Measurements from ENCODE around the gene KCNJ8. TPM values are rescaled to one million over a fixed set of nuclear protein-coding genes. Genes with fewer than 3 reads are reported as not detected.

The KCNJ8 gene
- total RNA-seq, 2 donors from 2014 or later = 0.84 to 2.7 TPM

GRCh38 chr12:21715386-21715785, 59.1 kb downstream of the KCNJ8 start:
- H3K36me3 Mint-ChIP-seq (ENCODE audit: low read depth) = no peaks in the 10 kb centered on the region
- WGBS, 2 experiments (ENCODE audit: insufficient coverage in 1 of 2, insufficient read length in 1 of 2) = 68 to 73% methylated on average over 2 of the region's 2 CpGs

More at GRCh38 chr12:21715386-21715785, 59.1 kb downstream of the KCNJ8 start:
- no peaks in the 10 kb centered on the region for H3K36me3 ChIP-seq (ENCODE audit: control insufficient read depth, insufficient read depth, low read length)
- H3K27me3 Mint-ChIP-seq (ENCODE audit: insufficient read depth) = no peaks in the 10 kb centered on the region
- no peak overlapping the region for H3K27ac ChIP-seq (ENCODE audit: low read depth, low read length)
- no peak overlapping the region for H3K4me3 ChIP-seq (ENCODE audit: low read length)
- peaks cover 3% of the 10 kb centered on the region for H3K4me1 Mint-ChIP-seq
- H3K27ac Mint-ChIP-seq = no peak overlapping the region
- no peak for DNase-seq
- TF ChIP-seq CTCF (conservative IDR thresholded peaks at IDR 0.05) = no peak
- no peaks in the 10 kb centered on the region for H3K9me3 ChIP-seq (ENCODE audit: control insufficient read depth, low read length)
- H3K9me3 Mint-ChIP-seq = no peaks in the 10 kb centered on the region
- H3K27me3 ChIP-seq (ENCODE audit: control insufficient read depth, insufficient read depth, low read length, poor library complexity, severe bottlenecking) = no peaks in the 10 kb centered on the region
- no peak overlapping the region for H3K9ac ChIP-seq (ENCODE audit: extremely low read depth, low read length, poor library complexity, severe bottlenecking)
- H3K4me1 ChIP-seq (ENCODE audit: control insufficient read depth, insufficient read depth, low read length) = no peaks in the 10 kb centered on the region
- H3K4me3 Mint-ChIP-seq = no peak overlapping the region

Other genes starting within 250 kb of the KCNJ8 start
- under 1 TPM; 0.38 to 0.48 TPM for gene SPX, start 248.4 kb downstream of the KCNJ8 start, total RNA-seq
- not detected for gene GYS2, start 169.9 kb downstream of the KCNJ8 start, total RNA-seq
- 1,000 to 10,000 TPM in 1 of 2 donors, 100 to 1,000 TPM in 1; 917 to 1,694 TPM for gene LDHB, start 116.9 kb downstream of the KCNJ8 start, total RNA-seq
- gene ABCC9, start 166.7 kb upstream of the KCNJ8 start, total RNA-seq = under 1 TPM in 1 of 2 donors, not detected in 1; 0.22 TPM

All from endodermal cell (in vitro differentiated cells).